RPMI8226 (cell line): ENCODE data around the gene SLC16A2.
"Not testable (repeated sequence)": the region's sequence is repeated elsewhere in the genome, so short reads cannot be mapped to it uniquely, and the experiment has no call there.

ENCODE experiments used
- DNase-seq: peaks from one replicate; pipeline ENCODE4 v3.0.0-alpha.2; 2015

The SLC16A2 gene

GRCh38 chrX:74448669-74449068 lies 27.4 kb downstream of the SLC16A2 start:
- DNase-seq, result no peak

- peak; percentile 28 for DNase-seq
These were observed 28.1 kb downstream of the SLC16A2 start for GRCh38 chrX:74449322-74449936.

- no peak for DNase-seq
These were observed 28.6 kb downstream of the SLC16A2 start for GRCh38 chrX:74449937-74450330.

- no peak for DNase-seq
These were observed 29.6 kb downstream of the SLC16A2 start for GRCh38 chrX:74450803-74451449.

- no peak for DNase-seq
These were observed 30.3 kb downstream of the SLC16A2 start for GRCh38 chrX:74451450-74452198.

GRCh38 chrX:74452199-74452481 lies 30.8 kb downstream of the SLC16A2 start:
- DNase-seq, result no peak

GRCh38 chrX:74453178-74453577 lies 31.9 kb downstream of the SLC16A2 start:
- no peak for DNase-seq

- DNase-seq, result not testable (repeated sequence)
These were observed 32.9 kb downstream of the SLC16A2 start for GRCh38 chrX:74454233-74454632.

GRCh38 chrX:74458736-74459135 lies 37.4 kb downstream of the SLC16A2 start:
- no peak for DNase-seq

- DNase-seq, result no peak
These were observed 40.1 kb downstream of the SLC16A2 start for GRCh38 chrX:74461384-74461783.

- DNase-seq, result no peak
These were observed 43.4 kb downstream of the SLC16A2 start for GRCh38 chrX:74464722-74465121.

- no peak for DNase-seq
These were observed 44.1 kb downstream of the SLC16A2 start for GRCh38 chrX:74465424-74465823.

GRCh38 chrX:74467656-74468055 lies 46.4 kb downstream of the SLC16A2 start:
- no peak for DNase-seq

GRCh38 chrX:74473116-74473515 lies 51.8 kb downstream of the SLC16A2 start:
- DNase-seq, result not testable (repeated sequence)

GRCh38 chrX:74490247-74490646 lies 69.0 kb downstream of the SLC16A2 start:
- no peak for DNase-seq

- DNase-seq, result no peak
These were observed 71.5 kb downstream of the SLC16A2 start for GRCh38 chrX:74492720-74493201.

GRCh38 chrX:74493806-74494205 lies 72.5 kb downstream of the SLC16A2 start:
- DNase-seq, result no peak

- no peak for DNase-seq
These were observed 77.6 kb downstream of the SLC16A2 start for GRCh38 chrX:74498924-74499323.

GRCh38 chrX:74500067-74500466 lies 78.8 kb downstream of the SLC16A2 start:
- DNase-seq, result no peak

GRCh38 chrX:74500555-74500954 lies 79.3 kb downstream of the SLC16A2 start:
- DNase-seq, result no peak

GRCh38 chrX:74505437-74505836 lies 84.1 kb downstream of the SLC16A2 start:
- no peak for DNase-seq

GRCh38 chrX:74506317-74507115 lies 85.2 kb downstream of the SLC16A2 start:
- DNase-seq, result no peak

GRCh38 chrX:74507191-74507590 lies 85.9 kb downstream of the SLC16A2 start:
- no peak for DNase-seq
